ENCODE results near the gene SLC25A24.

DNA sequence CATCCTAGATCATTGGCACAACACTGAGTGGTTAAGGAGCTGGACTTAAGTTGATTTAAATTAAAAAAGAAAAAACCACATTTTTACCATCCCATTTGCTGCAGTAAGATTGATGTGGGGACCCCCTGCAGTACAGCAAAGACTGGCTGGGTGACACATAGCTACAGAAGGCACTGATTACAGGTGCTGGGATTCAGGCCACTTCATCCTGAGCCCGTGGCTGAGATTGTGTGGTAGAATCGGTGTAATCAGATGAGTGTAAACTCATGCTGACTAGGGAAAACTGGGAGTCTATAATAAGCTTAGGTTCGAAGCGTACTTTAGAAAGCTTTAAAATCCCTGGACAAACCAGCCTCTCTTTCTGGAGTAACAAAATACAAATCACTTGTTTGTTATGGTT, 70.1 kb downstream of the SLC25A24 start:
- TF ChIP-seq YY1 (IDR thresholded peaks at IDR 0.05; ENCODE audit: insufficient read depth, insufficient read length) = no peak
- no peak for TF ChIP-seq ZNF274 (IDR thresholded peaks at IDR 0.05; ENCODE audit: low read depth, low read length)
- no peak for TF ChIP-seq SUZ12 (IDR thresholded peaks at IDR 0.05; ENCODE audit: extremely low read depth, insufficient read depth, insufficient read length)

All from NT2/D1 (cell line).